ENCODE measurements around the gene AJAP1. TPM values are rescaled to one million over a fixed set of nuclear protein-coding genes. Genes with fewer than 3 reads are reported as not detected.

AJAP1 gene
- total and polyA plus RNA-seq, 2 experiments from 2014 or later, result not detected

GRCh38 chr1:4634793-4635406 is 19.5 kb upstream of the AJAP1 start:
- H3F3A ChIP-seq (replicated peaks; ENCODE audit: low read depth), result no peaks in the 10 kb centered on the region
- H3K4me3 ChIP-seq, result no peak overlapping the region
- ATAC-seq, result no peak; the same call in 2 of the 3 replicates
- no peaks in the 10 kb centered on the region; the same call in 1 of the 2 replicates for H3K36me3 ChIP-seq (ENCODE audit: insufficient read depth)
- no peaks in the 10 kb centered on the region for H3K9me2 ChIP-seq (ENCODE audit: insufficient read depth)
- no peak overlapping the region for H3K4me2 ChIP-seq
- no peaks in the 10 kb centered on the region for H3K79me2 ChIP-seq (replicated peaks; ENCODE audit: insufficient read depth)
- Mint-ChIP-seq H3K4me1 (peaks cover 15% of the 10 kb centered on the region), H3K27me3 (ENCODE audit: insufficient read depth, low read depth, poor library complexity) (peaks cover 13% of the 10 kb centered on the region), H3K4me3 (no peak overlapping the region), H3K9me3 (no peaks in the 10 kb centered on the region; the same call in 2 of the 3 replicates), H3K36me3 (ENCODE audit: low read depth) (no peaks in the 10 kb centered on the region), H3K27ac (no peak overlapping the region)
- no peak overlapping the region for H3K27ac ChIP-seq (ENCODE audit: low read depth)
- DNase-seq (ENCODE audit: low spot score), result no peak
- no peak overlapping the region for H2AFZ ChIP-seq
- TF ChIP-seq EZH2 (IDR thresholded peaks at IDR 0.05; ENCODE audit: low read depth, unreplicated experiment), result no peak
- no peak for TF ChIP-seq CREB1 (CRISPR knock-in tag; IDR thresholded peaks at IDR 0.05; ENCODE audit: low read depth)
- TF ChIP-seq, protein P1, sequence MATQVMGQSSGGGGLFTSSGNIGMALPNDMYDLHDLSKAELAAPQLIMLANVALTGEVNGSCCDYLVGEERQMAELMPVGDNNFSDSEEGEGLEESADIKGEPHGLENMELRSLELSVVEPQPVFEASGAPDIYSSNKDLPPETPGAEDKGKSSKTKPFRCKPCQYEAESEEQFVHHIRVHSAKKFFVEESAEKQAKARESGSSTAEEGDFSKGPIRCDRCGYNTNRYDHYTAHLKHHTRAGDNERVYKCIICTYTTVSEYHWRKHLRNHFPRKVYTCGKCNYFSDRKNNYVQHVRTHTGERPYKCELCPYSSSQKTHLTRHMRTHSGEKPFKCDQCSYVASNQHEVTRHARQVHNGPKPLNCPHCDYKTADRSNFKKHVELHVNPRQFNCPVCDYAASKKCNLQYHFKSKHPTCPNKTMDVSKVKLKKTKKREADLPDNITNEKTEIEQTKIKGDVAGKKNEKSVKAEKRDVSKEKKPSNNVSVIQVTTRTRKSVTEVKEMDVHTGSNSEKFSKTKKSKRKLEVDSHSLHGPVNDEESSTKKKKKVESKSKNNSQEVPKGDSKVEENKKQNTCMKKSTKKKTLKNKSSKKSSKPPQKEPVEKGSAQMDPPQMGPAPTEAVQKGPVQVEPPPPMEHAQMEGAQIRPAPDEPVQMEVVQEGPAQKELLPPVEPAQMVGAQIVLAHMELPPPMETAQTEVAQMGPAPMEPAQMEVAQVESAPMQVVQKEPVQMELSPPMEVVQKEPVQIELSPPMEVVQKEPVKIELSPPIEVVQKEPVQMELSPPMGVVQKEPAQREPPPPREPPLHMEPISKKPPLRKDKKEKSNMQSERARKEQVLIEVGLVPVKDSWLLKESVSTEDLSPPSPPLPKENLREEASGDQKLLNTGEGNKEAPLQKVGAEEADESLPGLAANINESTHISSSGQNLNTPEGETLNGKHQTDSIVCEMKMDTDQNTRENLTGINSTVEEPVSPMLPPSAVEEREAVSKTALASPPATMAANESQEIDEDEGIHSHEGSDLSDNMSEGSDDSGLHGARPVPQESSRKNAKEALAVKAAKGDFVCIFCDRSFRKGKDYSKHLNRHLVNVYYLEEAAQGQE (IDR thresholded peaks at IDR 0.05; ENCODE audit: unreplicated experiment), result no peak
- no peak for TF ChIP-seq ZNF462 (CRISPR knock-in tag; IDR thresholded peaks at IDR 0.05)
- TF ChIP-seq NANOG (IDR thresholded peaks at IDR 0.05; ENCODE audit: borderline replicate concordance), result no peak
- TF ChIP-seq EZH2phosphoT487 (IDR thresholded peaks at IDR 0.05; ENCODE audit: unreplicated experiment), result no peak
- TF ChIP-seq STAT1 (IDR thresholded peaks at IDR 0.05; ENCODE audit: unreplicated experiment), result no peak
- no peak for TF ChIP-seq ZNF114 (CRISPR knock-in tag; IDR thresholded peaks at IDR 0.05)
- no peak for TF ChIP-seq ZNF331 (CRISPR knock-in tag; IDR thresholded peaks at IDR 0.05; ENCODE audit: low read depth)
- no peaks in the 10 kb centered on the region for H3K27me3 ChIP-seq (ENCODE audit: insufficient read depth)
- no peaks in the 10 kb centered on the region for H4K20me1 ChIP-seq (replicated peaks; ENCODE audit: insufficient read depth)
- no peaks in the 10 kb centered on the region for H3K4me1 ChIP-seq (ENCODE audit: insufficient read depth)

All from GM23338 (cell line).